MM.1S (cell line): ENCODE results near the gene MCM9.

Experiments used
- DNase-seq: peaks from one replicate; pipeline ENCODE4 v3.0.0-alpha.2; 2015
- H2AFZ ChIP-seq: fragments of 300-600 bp; sonication (generic); 2 replicates; pipeline ENCODE4 v1.6.0; 2016; ENCODE audit warnings: antibody characterized with exemption, low read length
- H3F3A ChIP-seq: fragments of 300-600 bp; sonication (generic); 2 replicates; pipeline ENCODE4 v1.6.1; 2016; ENCODE audit warnings: mild to moderate bottlenecking, antibody characterized with exemption, low read length, moderate library complexity, mixed read lengths; ENCODE audit not compliant: insufficient read depth
- H3K27ac ChIP-seq: fragments of 300-600 bp; sonication (generic); 2 replicates; pipeline ENCODE4 v1.5.1; 2016; ENCODE audit warnings: mild to moderate bottlenecking, low read length
- H3K27me3 ChIP-seq: fragments of 300-600 bp; sonication (generic); replicated peaks from 2 replicates; pipeline ENCODE4 v1.6.0; 2016; ENCODE audit warnings: low read length; ENCODE audit not compliant: insufficient read depth
- H3K36me3 ChIP-seq: fragments of 300-600 bp; sonication (generic); replicated peaks from 2 replicates; pipeline ENCODE4 v1.6.1; 2016; ENCODE audit warnings: mild to moderate bottlenecking, low read length, mixed read lengths; ENCODE audit not compliant: insufficient read depth
- H3K4me1 ChIP-seq: fragments of 300-600 bp; sonication (generic); 2 replicates; pipeline ENCODE4 v1.6.1; 2016; ENCODE audit warnings: low read length, mixed read lengths
- H3K4me2 ChIP-seq: fragments of 300-600 bp; sonication (generic); 2 replicates; pipeline ENCODE4 v1.6.0; 2016; ENCODE audit warnings: low read depth, low read length
- H3K4me3 ChIP-seq: fragments of 300-600 bp; sonication (generic); 2 replicates; pipeline ENCODE4 v1.5.1; 2016; ENCODE audit warnings: low read length, mixed read lengths
- H3K79me2 ChIP-seq: fragments of 300-600 bp; sonication (generic); 2 replicates; pipeline ENCODE4 v1.6.1; 2016; ENCODE audit warnings: mixed run types, low read length, mixed read lengths
- H3K9ac ChIP-seq: fragments of 300-600 bp; sonication (generic); 2 replicates; pipeline ENCODE4 v1.6.1; 2016; ENCODE audit warnings: low read length, mixed read lengths
- H3K9me2 ChIP-seq: fragments of 300-600 bp; sonication (generic); replicated peaks from 2 replicates; pipeline ENCODE4 v1.6.1; 2016; ENCODE audit warnings: mild to moderate bottlenecking, low read length, mixed read lengths; ENCODE audit not compliant: insufficient read depth
- H3K9me3 ChIP-seq: fragments of 300-600 bp; sonication (generic); replicated peaks from 2 replicates; pipeline ENCODE4 v1.6.1; 2016; ENCODE audit warnings: mild to moderate bottlenecking, low read length, mixed read lengths; ENCODE audit not compliant: insufficient read depth
- H4K20me1 ChIP-seq: fragments of 300-600 bp; sonication (generic); 2 replicates; pipeline ENCODE4 v1.6.1; 2016; ENCODE audit warnings: mild to moderate bottlenecking, low read length, moderate library complexity, mixed read lengths; ENCODE audit not compliant: insufficient read depth
- EZH2 ChIP-seq: fragments of 300-600 bp; sonication (generic); optimal IDR thresholded peaks from 2 replicates; pipeline ENCODE3; 2017; ENCODE audit warnings: low read depth, mild to moderate bottlenecking, antibody characterized with exemption, low read length, mixed read lengths
- EZH2phosphoT487 ChIP-seq: fragments of 300-600 bp; sonication (generic); IDR thresholded peaks from 2 replicates; pipeline ENCODE4 v1.6.1; 2018; ENCODE audit warnings: antibody characterized with exemption, low read length
- TF ChIP-seq, protein P1 (sequence below): fragments of 300-600 bp; sonication (generic); IDR thresholded peaks from 2 replicates; pipeline ENCODE4 v1.5.1; 2016; ENCODE audit warnings: antibody characterized with exemption, low read length, mixed read lengths

MCM9 gene

DNA sequence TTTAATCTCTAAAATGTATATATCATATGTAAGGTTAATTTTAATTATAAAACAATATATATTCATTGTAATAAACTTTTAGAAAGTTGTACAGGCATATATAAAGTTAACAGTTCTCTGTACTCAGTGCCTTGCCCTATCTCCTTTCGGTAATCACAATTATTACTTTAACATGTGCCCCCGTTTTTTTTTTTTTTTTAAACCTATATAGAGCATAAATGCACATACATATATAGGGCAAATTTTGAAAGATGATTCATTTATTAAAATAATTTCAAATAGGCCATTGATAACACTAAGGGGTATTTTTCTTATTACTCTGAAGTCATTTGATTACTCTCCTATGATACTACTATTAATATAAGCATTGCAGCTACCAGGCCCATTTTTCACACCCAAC, 39.1 kb downstream of the MCM9 start:
- H3K4me1 ChIP-seq = peaks cover 17% of the 10 kb centered on the region

DNA sequence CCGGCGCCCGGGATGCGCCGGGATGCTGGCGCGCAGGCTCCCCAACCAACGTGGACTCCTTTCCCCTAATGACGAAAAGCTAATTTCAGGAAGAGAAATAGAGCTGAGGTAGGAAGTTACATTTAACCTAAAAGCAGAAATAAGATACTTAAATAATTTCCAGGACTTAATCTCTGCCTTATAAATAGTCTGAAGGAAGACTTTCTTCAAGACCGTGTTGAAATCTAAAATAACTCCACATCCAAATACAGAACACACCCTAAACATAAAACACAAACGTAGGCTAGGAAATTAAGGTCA, 39.7 kb downstream of the MCM9 start:
- H3K27me3 ChIP-seq = no peaks in the 10 kb centered on the region
- H3K9me2 ChIP-seq = no peaks in the 10 kb centered on the region
- peaks cover 35% of the 10 kb centered on the region for H3F3A ChIP-seq
- H3K36me3 ChIP-seq = no peaks in the 10 kb centered on the region
- peak overlapping the region; percentile 81; the same call in 1 of the 2 replicates for H3K27ac ChIP-seq
- no peak for TF ChIP-seq EZH2
- no peak for TF ChIP-seq EZH2phosphoT487
- TF ChIP-seq, protein P1, sequence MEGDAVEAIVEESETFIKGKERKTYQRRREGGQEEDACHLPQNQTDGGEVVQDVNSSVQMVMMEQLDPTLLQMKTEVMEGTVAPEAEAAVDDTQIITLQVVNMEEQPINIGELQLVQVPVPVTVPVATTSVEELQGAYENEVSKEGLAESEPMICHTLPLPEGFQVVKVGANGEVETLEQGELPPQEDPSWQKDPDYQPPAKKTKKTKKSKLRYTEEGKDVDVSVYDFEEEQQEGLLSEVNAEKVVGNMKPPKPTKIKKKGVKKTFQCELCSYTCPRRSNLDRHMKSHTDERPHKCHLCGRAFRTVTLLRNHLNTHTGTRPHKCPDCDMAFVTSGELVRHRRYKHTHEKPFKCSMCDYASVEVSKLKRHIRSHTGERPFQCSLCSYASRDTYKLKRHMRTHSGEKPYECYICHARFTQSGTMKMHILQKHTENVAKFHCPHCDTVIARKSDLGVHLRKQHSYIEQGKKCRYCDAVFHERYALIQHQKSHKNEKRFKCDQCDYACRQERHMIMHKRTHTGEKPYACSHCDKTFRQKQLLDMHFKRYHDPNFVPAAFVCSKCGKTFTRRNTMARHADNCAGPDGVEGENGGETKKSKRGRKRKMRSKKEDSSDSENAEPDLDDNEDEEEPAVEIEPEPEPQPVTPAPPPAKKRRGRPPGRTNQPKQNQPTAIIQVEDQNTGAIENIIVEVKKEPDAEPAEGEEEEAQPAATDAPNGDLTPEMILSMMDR = no peak
- H3K4me2 ChIP-seq = peak overlapping the region; percentile 96
- H3K79me2 ChIP-seq = peaks cover 81% of the 10 kb centered on the region
- H4K20me1 ChIP-seq = 0 out of 2 replicates have a peak, but pooled peaks cover under 1% of the 10 kb centered on the region
- H3K9ac ChIP-seq = peak overlapping the region; percentile 95
- DNase-seq = no peak
- peaks cover 19% of the 10 kb centered on the region for H3K4me1 ChIP-seq
- H3K9me3 ChIP-seq = no peaks in the 10 kb centered on the region
- no peak overlapping the region for H2AFZ ChIP-seq
- peak overlapping the region; percentile 81 for H3K4me3 ChIP-seq

More for the DNA sequence above, 39.1 kb downstream of the MCM9 start:
- peak overlapping the region; percentile 95; the same call in 1 of the 2 replicates for H3K9ac ChIP-seq
- peaks cover 88% of the 10 kb centered on the region for H3K79me2 ChIP-seq
- no peak for DNase-seq
- H4K20me1 ChIP-seq = 0 out of 2 replicates have a peak, but pooled peaks cover 3% of the 10 kb centered on the region
- peaks cover 35% of the 10 kb centered on the region for H3F3A ChIP-seq
- H3K27me3 ChIP-seq = no peaks in the 10 kb centered on the region
- H3K9me3 ChIP-seq = no peaks in the 10 kb centered on the region
- H3K9me2 ChIP-seq = no peaks in the 10 kb centered on the region
- TF ChIP-seq EZH2 = no peak
- TF ChIP-seq, protein P1 = no peak
- H3K36me3 ChIP-seq = no peaks in the 10 kb centered on the region
- H2AFZ ChIP-seq = 0 out of 2 replicates have a peak overlapping the region, but pooled peaks have one; percentile 37
- peak overlapping the region; percentile 73 for H3K27ac ChIP-seq
- peak overlapping the region; percentile 96 for H3K4me2 ChIP-seq
- peak overlapping the region; percentile 81 for H3K4me3 ChIP-seq

- Histone ChIP-seq H4K20me1 (no peaks in the 10 kb centered on the region), H3F3A (peaks cover 35% of the 10 kb centered on the region), H3K27me3 (no peaks in the 10 kb centered on the region), H3K9me2 (no peaks in the 10 kb centered on the region), H3K4me2 (peak overlapping the region; percentile 96), H3K4me1 (peaks cover 19% of the 10 kb centered on the region), H3K79me2 (peaks cover 75% of the 10 kb centered on the region), H3K36me3 (no peaks in the 10 kb centered on the region), H3K4me3 (peak overlapping the region; percentile 81), H3K27ac (peak overlapping the region; percentile 81), H3K9ac (peak overlapping the region; percentile 95), H2AFZ (peak overlapping the region; percentile 66), H3K9me3 (no peaks in the 10 kb centered on the region)
- peak; percentile 53 for DNase-seq
- TF ChIP-seq EZH2 (no peak), EZH2phosphoT487 (no peak)
- TF ChIP-seq, protein P1 = no peak
Observed at GRCh38 chr6:118894425-118895260, 40.3 kb downstream of the MCM9 start.
